Spleen (tissue), 11 donors: ENCODE measurements around the gene METTL2A. TPM values are rescaled to one million over a fixed set of nuclear protein-coding genes. Genes with fewer than 3 reads are reported as not detected.
"Not testable (repeated sequence)": the region's sequence is repeated elsewhere in the genome, so short reads cannot be mapped to it uniquely, and the experiment has no call there.

Source experiments
- DNase-seq: peaks from one replicate; pipeline ENCODE4 v3.0.0-alpha.2; 2020
- H3K27ac ChIP-seq, 8 donors: fragments of 200-600 bp; sonication (generic) in 7 of 8; 1 replicate in 4 of 8; 2 replicates in 4 of 8; pipeline versions ENCODE4 v1.5.0 to v1.8.0; 2016 to 2021; ENCODE audit warnings: inconsistent platforms in 4 of 8, mild to moderate bottlenecking in 4 of 8, moderate library complexity in 1 of 8
- H3K27me3 ChIP-seq, 7 donors: fragments of 200-600 bp; sonication (generic) in 6 of 7; replicated peaks in 1 of 7; 1 replicate in 4 of 7; 2 replicates in 3 of 7; pipeline versions ENCODE4 v1.5.0 to v1.8.0; 2016 to 2021; ENCODE audit warnings: inconsistent platforms in 3 of 7, mild to moderate bottlenecking in 1 of 7
- H3K36me3 ChIP-seq, 6 donors: fragments of 200-600 bp; sonication (generic) in 5 of 6; 1 replicate in 4 of 6; 2 replicates in 2 of 6; pipeline versions ENCODE4 v1.5.0 to v1.8.0; 2016 to 2021; ENCODE audit warnings: inconsistent platforms in 2 of 6
- H3K4me1 ChIP-seq, 6 donors: fragments of 200-600 bp; sonication (generic) in 5 of 6; 1 replicate in 3 of 6; 2 replicates in 3 of 6; pipeline versions ENCODE4 v1.5.0 to v1.8.0; 2016 to 2021; ENCODE audit warnings: inconsistent platforms in 3 of 6
- H3K4me3 ChIP-seq, 8 donors: fragments of 200-600 bp; sonication (generic) in 7 of 8; 1 replicate in 4 of 8; 2 replicates in 4 of 8; pipeline versions ENCODE4 v1.5.0 to v1.8.0; 2016 to 2021; ENCODE audit warnings: inconsistent platforms in 4 of 8, mild to moderate bottlenecking in 4 of 8, moderate library complexity in 2 of 8
- H3K9me3 ChIP-seq, 8 donors: fragments of 200-600 bp; sonication (generic) in 7 of 8; 1 replicate in 4 of 8; 2 replicates in 4 of 8; pipeline versions ENCODE4 v1.5.0 to v1.8.0; 2016 to 2021; ENCODE audit warnings: inconsistent platforms in 4 of 8
- WGBS, 5 donors: extraction: QIAGEN DNeasy Blood & Tissue Kit in 3 of 5; methylation state at CpG; one replicate each; pipeline versions ENCODE4 v1.1.5 to v1.1.7; 2013 to 2018; 5-methylcytosine and 5-hydroxymethylcytosine counted together
- intact Hi-C: fragments of 100-400 bp; cut with DNase I; formaldehyde crosslinking; loops from one replicate; pipeline ENCODE4 v1.15.0; 2023; ENCODE audit warnings: low total_unique reads
- polyA plus RNA-seq, 3 donors: library from polyadenylated mRNA; stranded (reverse); fragments of 200-250 nt; gene quantifications; one replicate each; pipeline ENCODE4 v1.2.1, GENCODE V29; 2013
- small RNA-seq, 4 donors: library from RNA; depleted of rRNA; stranded (forward); fragments of <200 nt; gene quantifications; one replicate each; pipeline ENCODE3, GENCODE V24; 2016
- total RNA-seq, 7 donors: library from RNA; depleted of rRNA in 3 of 7; stranded (reverse); fragments of >200 nt in 3 of 7; fragmentation: NEBNext Ultra II Directional in 4 of 7; extraction: Animal tissue kit (Norgen Biotek cat#: 25700) in 4 of 7; gene quantifications; one replicate each; pipeline versions ENCODE4 v1.1.0 to v1.2.1, GENCODE V29; 2016 to 2021
- donor health status: healthy with polysubstance abuse.
- donor health status: DM: no; HTN: no; CAD: no; lungs with moderate emphysema.
- donor health status: DM: no; HTN: no; CAD: no.
- donor health status: Bipolar disorder and iron deficiency.
- donor health status: healthy.
- donor health status: DM: no; HTN: no; CAD: no.
- donor health status: DM: yes; HTN: yes; CAD: no.

METTL2A gene
- total and polyA plus RNA-seq, 10 donors: 3.8 to 16.1 (median 12.5) TPM

DNA sequence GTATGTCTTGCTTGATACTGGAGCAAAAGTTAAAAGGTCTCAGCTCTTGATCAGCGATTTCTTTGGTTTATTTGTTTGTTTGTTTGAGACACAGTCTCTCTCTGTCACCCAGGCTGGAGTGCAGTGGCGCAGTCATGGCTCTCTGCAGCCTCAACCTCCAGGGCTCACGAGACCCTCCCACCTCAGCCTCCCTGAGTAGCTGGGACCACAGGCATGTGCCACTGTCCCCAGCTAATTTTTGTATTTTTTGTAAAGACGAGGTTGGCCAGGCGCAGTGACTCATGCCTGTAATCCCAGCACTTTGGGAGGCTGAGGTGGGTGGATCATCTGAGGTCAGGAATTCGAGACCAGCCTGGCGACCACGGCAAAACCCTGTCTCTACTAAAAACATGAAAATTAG is 75.1 kb downstream of the METTL2A start:
- 93 to 95% (median 94%) methylated on average over 8 of the region's 8 CpGs for WGBS, 5 donors

More for the DNA sequence above, 75.1 kb downstream of the METTL2A start:
- H3K4me3 ChIP-seq, intact Hi-C loops, H3K9me3 ChIP-seq, H3K27me3 ChIP-seq, H3K27ac ChIP-seq: not testable (repeated sequence)
- Histone ChIP-seq H3K4me1 (peaks cover 0 to 27% (median 8%) of the 10 kb centered on the region in 6 donors), H3K36me3 (peaks cover 0 to 11% (median 0%) of the 10 kb centered on the region in 6 donors)
- DNase-seq: peak; percentile 18

Small RNA genes lying within 50 kb of the gene (small RNA-seq; reads per million reads assigned to genes)
- 0 reads per million in 4 donors for gene RNU7-52P

Other genes with a start within 250 kb of the METTL2A start
- gene EFCAB3, start 43.3 kb upstream of the METTL2A start, total RNA-seq: not detected
- gene EFCAB3, start 43.3 kb upstream of the METTL2A start, polyA plus RNA-seq: not detected
- 10 to 100 TPM; 44.1 to 76.3 (median 57.2) TPM for gene TLK2, start 54.9 kb downstream of the METTL2A start, total RNA-seq
- 10 to 100 TPM; 11.3 to 14.7 (median 12.0) TPM for gene TLK2, start 54.9 kb downstream of the METTL2A start, polyA plus RNA-seq
- 10 to 100 TPM; 20.7 to 75.1 (median 41.3) TPM for gene MRC2, start 203.8 kb downstream of the METTL2A start, total RNA-seq
- 10 to 100 TPM in 1 of 3 donors, 1 to 10 TPM in 2; 4.5 to 19.2 (median 6.0) TPM for gene MRC2, start 203.8 kb downstream of the METTL2A start, polyA plus RNA-seq